ENCODE data around the gene TBATA. TPM values are rescaled to one million over a fixed set of nuclear protein-coding genes. Genes with fewer than 3 reads are reported as not detected.

The TBATA gene
- total RNA-seq, 1 donor from 2014 or later = not detected

DNA sequence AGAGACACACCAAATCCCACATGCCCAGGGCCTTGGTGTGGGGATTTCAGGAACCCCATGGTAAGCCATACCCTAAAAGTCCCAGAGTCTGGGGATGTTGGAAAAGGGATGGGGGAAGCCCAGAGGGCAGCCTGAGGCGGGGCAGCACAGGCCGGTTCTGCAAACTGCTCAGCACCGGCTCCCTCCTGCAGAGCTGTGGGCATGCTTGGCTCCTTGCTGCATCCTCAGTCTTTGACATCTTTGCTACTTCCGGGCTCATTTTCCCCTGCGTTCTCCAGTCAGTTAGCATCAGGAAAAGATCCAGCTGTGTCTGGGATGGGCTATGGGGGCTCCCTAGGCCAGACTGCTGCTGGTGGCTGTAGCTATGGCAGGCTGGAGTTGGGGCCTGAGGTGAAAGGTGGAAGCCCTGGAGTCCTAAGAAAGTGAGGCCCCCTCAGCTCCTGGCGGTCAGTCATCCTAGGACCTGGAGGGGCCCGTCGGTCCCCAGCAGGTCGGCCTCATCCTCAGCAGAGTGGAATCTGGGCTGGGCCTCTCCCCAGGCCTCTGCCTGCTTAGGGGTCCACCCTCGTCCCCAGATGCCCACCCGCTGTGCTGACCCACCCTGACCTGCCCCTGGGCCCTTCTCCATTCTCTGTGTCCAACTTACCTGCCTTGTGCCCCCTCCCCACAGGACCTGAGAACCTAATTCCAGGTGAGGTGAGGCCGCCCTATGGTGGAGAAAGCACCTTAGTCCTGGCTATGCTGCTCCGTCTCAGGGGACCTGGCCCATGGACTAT is 9.3 kb downstream of the TBATA start:
- no peaks in the 10 kb centered on the region for H3K36me3 ChIP-seq
- no peaks in the 10 kb centered on the region for H3K27me3 ChIP-seq
- H3K4me3 ChIP-seq = no peak overlapping the region
- H3K27ac ChIP-seq = no peak overlapping the region
- H3K9me3 ChIP-seq = no peaks in the 10 kb centered on the region
- no peaks in the 10 kb centered on the region for H3K4me1 ChIP-seq
- TF ChIP-seq, protein P1, sequence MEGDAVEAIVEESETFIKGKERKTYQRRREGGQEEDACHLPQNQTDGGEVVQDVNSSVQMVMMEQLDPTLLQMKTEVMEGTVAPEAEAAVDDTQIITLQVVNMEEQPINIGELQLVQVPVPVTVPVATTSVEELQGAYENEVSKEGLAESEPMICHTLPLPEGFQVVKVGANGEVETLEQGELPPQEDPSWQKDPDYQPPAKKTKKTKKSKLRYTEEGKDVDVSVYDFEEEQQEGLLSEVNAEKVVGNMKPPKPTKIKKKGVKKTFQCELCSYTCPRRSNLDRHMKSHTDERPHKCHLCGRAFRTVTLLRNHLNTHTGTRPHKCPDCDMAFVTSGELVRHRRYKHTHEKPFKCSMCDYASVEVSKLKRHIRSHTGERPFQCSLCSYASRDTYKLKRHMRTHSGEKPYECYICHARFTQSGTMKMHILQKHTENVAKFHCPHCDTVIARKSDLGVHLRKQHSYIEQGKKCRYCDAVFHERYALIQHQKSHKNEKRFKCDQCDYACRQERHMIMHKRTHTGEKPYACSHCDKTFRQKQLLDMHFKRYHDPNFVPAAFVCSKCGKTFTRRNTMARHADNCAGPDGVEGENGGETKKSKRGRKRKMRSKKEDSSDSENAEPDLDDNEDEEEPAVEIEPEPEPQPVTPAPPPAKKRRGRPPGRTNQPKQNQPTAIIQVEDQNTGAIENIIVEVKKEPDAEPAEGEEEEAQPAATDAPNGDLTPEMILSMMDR (IDR thresholded peaks at IDR 0.05) = no peak
- no peak for DNase-seq
- no peak for ATAC-seq
- intact Hi-C loops (cut with DNase I) = no loop called here

DNA sequence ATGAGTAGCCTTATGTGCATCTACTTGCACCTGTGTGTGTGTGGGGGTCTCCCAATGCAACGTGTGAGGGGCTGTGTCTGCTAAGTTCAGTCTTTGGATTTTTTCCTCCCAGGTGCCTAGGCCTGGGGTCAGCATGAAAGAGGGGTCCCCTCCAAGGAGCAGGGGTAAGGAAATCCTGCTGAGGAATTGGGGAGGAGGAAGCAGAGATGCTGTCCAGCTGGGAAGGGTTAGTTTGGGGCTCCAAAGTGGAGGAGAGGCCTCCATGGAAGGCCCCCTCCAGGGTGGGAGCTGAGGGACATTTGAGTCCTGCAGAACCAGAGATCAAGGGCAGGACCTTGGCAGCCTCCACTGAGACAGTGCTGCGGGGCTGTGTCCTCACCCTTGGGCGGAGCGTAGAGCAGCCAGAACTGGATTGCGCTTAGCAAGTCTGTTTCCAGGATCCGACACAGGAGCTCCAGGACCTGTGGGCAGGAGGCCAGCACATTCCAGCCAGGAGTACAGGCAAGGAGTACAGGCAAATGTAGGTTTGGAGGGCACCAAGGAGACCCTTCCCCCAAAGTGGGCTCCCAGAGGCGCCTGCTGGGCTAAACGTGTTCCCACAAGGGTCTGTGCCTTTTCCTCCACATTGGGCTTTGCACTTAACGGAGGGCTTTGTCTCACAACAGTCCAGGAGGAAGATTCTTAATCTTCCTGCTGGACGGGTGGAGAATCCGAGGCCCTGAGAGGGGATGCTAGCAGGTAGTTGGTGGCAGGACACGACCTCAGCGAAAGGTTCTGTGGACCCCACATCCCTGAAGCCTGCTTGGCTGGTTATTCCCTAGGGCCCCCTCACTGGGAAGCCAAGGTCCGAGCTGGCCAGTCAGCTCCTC is 10.1 kb downstream of the TBATA start:
- Histone ChIP-seq H3K4me1 (no peaks in the 10 kb centered on the region), H3K27me3 (no peaks in the 10 kb centered on the region), H3K9me3 (no peaks in the 10 kb centered on the region), H3K4me3 (no peak overlapping the region), H3K36me3 (no peaks in the 10 kb centered on the region), H3K27ac (no peak overlapping the region)
- intact Hi-C loops (cut with DNase I) = no loop called here
- TF ChIP-seq, protein P1 (IDR thresholded peaks at IDR 0.05) = no peak
- DNase-seq (peak; percentile 67), ATAC-seq (peak; percentile 8)

DNA sequence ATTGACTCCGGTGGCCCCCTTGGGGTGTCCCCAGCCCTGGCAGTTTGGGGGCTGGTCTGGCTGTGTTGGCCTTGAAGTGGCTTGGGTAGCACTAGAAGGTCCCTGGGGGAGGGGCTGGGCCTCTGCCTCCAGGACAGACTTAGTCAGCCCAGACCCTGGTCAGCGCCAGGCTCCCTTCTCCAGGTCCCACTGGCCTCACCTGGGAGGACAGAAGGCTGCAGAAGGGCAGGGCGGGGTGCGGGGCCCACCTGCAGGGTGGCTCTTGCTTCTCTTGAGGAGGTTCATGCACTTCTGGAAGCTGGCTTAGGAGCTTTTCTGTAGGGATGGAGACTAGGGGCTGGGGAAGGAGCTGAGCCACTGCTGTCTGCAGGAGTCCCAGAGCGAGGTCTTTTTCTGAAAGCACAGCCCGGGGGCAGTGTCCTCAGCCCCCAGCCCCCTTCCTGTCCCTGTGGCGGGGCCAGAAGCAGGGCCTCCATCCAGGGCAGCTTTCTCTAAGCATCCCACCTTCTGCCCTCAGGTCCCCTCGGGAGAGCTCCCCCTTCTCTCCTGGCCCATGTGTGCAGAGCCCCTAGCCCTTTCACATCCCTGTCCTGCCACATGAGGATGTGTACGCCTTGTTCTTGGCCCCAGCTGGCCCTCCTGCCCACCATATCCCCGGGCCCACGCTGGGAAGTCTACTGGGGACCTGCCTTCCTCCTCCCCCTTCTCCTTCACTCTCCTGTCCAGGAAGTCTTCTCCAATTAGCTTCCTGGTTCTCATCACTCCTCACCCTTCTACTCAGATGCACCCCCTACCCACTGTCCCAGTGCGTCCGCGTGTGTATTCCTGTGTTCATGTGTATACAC is 11.0 kb downstream of the TBATA start:
- intact Hi-C loops (cut with DNase I) = no loop called here
- ATAC-seq = no peak
- no peak overlapping the region for H3K27ac ChIP-seq

DNA sequence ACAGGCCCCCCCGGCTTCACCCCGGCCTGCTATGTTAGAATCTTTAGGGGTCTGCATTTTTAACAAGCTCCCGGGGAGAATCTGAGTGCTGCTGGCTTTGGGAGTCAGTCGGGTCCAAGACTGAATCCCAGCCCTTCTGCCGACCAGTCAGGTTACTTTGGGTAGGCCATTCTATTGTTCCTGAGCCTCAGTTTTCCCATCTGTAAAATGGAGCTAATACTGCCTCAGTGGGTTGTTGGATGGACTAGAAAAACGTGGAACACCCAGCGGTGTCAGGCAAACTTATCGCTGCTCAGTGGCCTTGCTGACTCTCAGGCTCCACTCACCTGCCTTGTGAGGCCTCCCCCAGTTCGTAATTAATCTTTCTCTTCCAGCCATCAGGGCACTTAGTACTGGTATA is 11.7 kb downstream of the TBATA start:
- no peak overlapping the region for H3K27ac ChIP-seq
- no peak overlapping the region for H3K4me3 ChIP-seq
- no peak for ATAC-seq
- intact Hi-C loops (cut with DNase I) = no loop called here
- no peak for DNase-seq
- H3K9me3 ChIP-seq = no peaks in the 10 kb centered on the region
- no peaks in the 10 kb centered on the region for H3K27me3 ChIP-seq
- TF ChIP-seq, protein P1 (IDR thresholded peaks at IDR 0.05) = no peak
- no peaks in the 10 kb centered on the region for H3K4me1 ChIP-seq
- H3K36me3 ChIP-seq = no peaks in the 10 kb centered on the region

More for the DNA sequence above, 11.0 kb downstream of the TBATA start:
- Histone ChIP-seq H3K4me1 (no peaks in the 10 kb centered on the region), H3K36me3 (no peaks in the 10 kb centered on the region), H3K9me3 (no peaks in the 10 kb centered on the region), H3K4me3 (no peak overlapping the region), H3K27me3 (no peaks in the 10 kb centered on the region)
- no peak for DNase-seq
- TF ChIP-seq, protein P1 (IDR thresholded peaks at IDR 0.05) = no peak

DNA sequence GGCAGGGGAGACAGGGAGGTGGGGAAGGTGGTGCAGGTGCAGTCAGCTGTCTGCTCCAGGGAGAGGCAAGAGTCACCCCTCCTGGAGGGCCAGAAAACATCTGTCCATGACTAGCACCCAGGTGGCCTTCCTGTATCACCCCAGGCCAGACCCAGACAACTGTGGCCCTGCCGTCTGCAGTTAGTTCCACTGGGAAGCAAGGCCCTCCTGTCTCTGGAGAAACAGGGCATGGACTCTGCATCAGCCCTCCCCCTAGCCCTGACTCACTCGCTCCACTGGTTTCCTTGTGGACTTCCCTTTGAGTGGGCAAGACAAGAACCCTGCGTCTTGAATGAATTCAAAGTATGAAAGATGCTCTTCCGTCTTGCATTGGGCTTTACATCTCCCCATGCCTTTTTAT is 12.6 kb downstream of the TBATA start:
- intact Hi-C loops (cut with DNase I) = no loop called here
- TF ChIP-seq, protein P1 (IDR thresholded peaks at IDR 0.05) = no peak
- H3K27me3 ChIP-seq = no peaks in the 10 kb centered on the region
- H3K27ac ChIP-seq = no peak overlapping the region
- no peaks in the 10 kb centered on the region for H3K36me3 ChIP-seq
- no peak overlapping the region for H3K4me3 ChIP-seq
- ATAC-seq (no peak), DNase-seq (peak; percentile 57)
- H3K9me3 ChIP-seq = no peaks in the 10 kb centered on the region
- no peaks in the 10 kb centered on the region for H3K4me1 ChIP-seq

All from upper lobe of right lung (tissue), 1 donor.